Endothelial cell of umbilical vein (primary cell): ENCODE measurements around the gene SNX9. TPM values are rescaled to one million over a fixed set of nuclear protein-coding genes. Genes with fewer than 3 reads are reported as not detected.

Experiments
- Bru-seq: library from RNA; stranded (reverse); fragments of 400-500 nt; gene quantifications from one replicate; lab custom pipeline; 2021; lab: Mats Ljungman, UMichigan
- BruChase-seq, 2 experiments: library from RNA; stranded (reverse); fragments of 400-500 nt; gene quantifications; one replicate each; lab custom pipeline; 2021; lab: Mats Ljungman, UMichigan
- BruUV-seq: library from RNA; stranded (reverse); fragments of 400-500 nt; replicated peaks from 2 replicates; lab custom pipeline; 2021; lab: Mats Ljungman, UMichigan
- CTCF ChIA-PET: fragments of 300-600, 350-600 bp; sonication (Branson Sonifier 250); formaldehyde crosslinking; loops from one replicate; lab custom pipeline; 2021; ENCODE audit warnings: antibody characterized with exemption, inconsistent platforms; lab: Charles Lee
- POLR2A ChIA-PET: fragments of 300-600, 350-600 bp; sonication (Branson Sonifier 250); formaldehyde crosslinking; loops from one replicate; lab custom pipeline; 2021; ENCODE audit warnings: antibody characterized with exemption, inconsistent platforms; lab: Charles Lee
- DNase-seq: peaks from one replicate; pipeline ENCODE4 v3.0.0-alpha.2; 2011; ENCODE audit warnings: low read depth, low spot score
- FAIRE-seq: peaks from 2 replicates; lab custom pipeline; 2011; peaks lifted over from hg19 to GRCh38; lab: Jason Lieb, UNC
- H2AFZ ChIP-seq: 2 replicates; pipeline ENCODE4 v1.6.0; 2012; ENCODE audit warnings: low read depth, low read length, control low read depth, inconsistent platforms
- H3K27ac ChIP-seq: 2 replicates; pipeline ENCODE4 v1.5.1; 2011; ENCODE audit warnings: low read depth, mild to moderate bottlenecking, control low read depth, low read length, moderate library complexity; ENCODE audit not compliant: insufficient read depth
- H3K27me3 ChIP-seq, 2 experiments: 2 replicates each; pipeline versions ENCODE4 v1.6.0 to v1.6.1; 2011; ENCODE audit warnings: low read length in 2 of 2, mixed read lengths in 1 of 2; ENCODE audit not compliant: control insufficient read depth in 2 of 2, insufficient read depth in 2 of 2
- H3K36me3 ChIP-seq, 2 experiments: 2 replicates in 1 of 2; 3 replicates in 1 of 2; pipeline ENCODE4 v1.5.1; 2011; ENCODE audit warnings: low read length in 2 of 2, mild to moderate bottlenecking in 1 of 2, moderate library complexity in 1 of 2; ENCODE audit not compliant: control insufficient read depth in 2 of 2, insufficient read depth in 2 of 2; ENCODE audit errors: extremely low read depth in 1 of 2
- H3K4me1 ChIP-seq: 3 replicates; pipeline ENCODE4 v1.5.1; 2011; ENCODE audit warnings: mild to moderate bottlenecking, low read length; ENCODE audit not compliant: control insufficient read depth, insufficient read depth; ENCODE audit errors: extremely low read depth
- H3K4me2 ChIP-seq: 2 replicates; pipeline ENCODE4 v1.6.1; 2011; ENCODE audit warnings: low read length, control low read depth, mixed read lengths; ENCODE audit not compliant: insufficient read depth
- H3K4me3 ChIP-seq, 3 experiments: fragments of 200-600 bp in 1 of 3; sonication (generic), shearing (Covaris generic) in 1 of 3; replicated peaks in 1 of 3; 2 replicates each; pipeline ENCODE4 v1.5.1; 2011 to 2016; ENCODE audit warnings: control low read depth in 3 of 3, low read length in 3 of 3, mild to moderate bottlenecking in 2 of 3, inconsistent platforms in 1 of 3, low read depth in 1 of 3, moderate library complexity in 1 of 3; ENCODE audit not compliant: insufficient read depth in 1 of 3
- H3K79me2 ChIP-seq: 2 replicates; pipeline ENCODE4 v1.6.0; 2012; ENCODE audit warnings: low read length, inconsistent platforms; ENCODE audit not compliant: control insufficient read depth, insufficient read depth
- H3K9ac ChIP-seq: replicated peaks from 2 replicates; pipeline ENCODE3; 2011; ENCODE audit warnings: low read length, control low read depth; ENCODE audit not compliant: insufficient read depth; ENCODE audit errors: extremely low read depth
- H3K9me1 ChIP-seq: replicated peaks from 3 replicates; pipeline ENCODE4 v1.6.0; 2011; ENCODE audit warnings: mild to moderate bottlenecking, low read length; ENCODE audit not compliant: control insufficient read depth, insufficient read depth; ENCODE audit errors: extremely low read depth
- H3K9me3 ChIP-seq: replicated peaks from 2 replicates; pipeline ENCODE4 v1.5.1; 2012; ENCODE audit warnings: low read length, inconsistent platforms; ENCODE audit not compliant: control insufficient read depth, insufficient read depth
- H4K20me1 ChIP-seq: replicated peaks from 2 replicates; pipeline ENCODE3; 2011; ENCODE audit warnings: mild to moderate bottlenecking, low read length; ENCODE audit not compliant: control insufficient read depth, insufficient read depth; ENCODE audit errors: extremely low read depth
- EZH2 ChIP-seq: IDR thresholded peaks from 2 replicates; pipeline ENCODE4 v1.6.1; 2012; ENCODE audit warnings: borderline replicate concordance, low read depth, mild to moderate bottlenecking, moderate library complexity, low read length, inconsistent platforms; ENCODE audit not compliant: severe bottlenecking
- GATA2 ChIP-seq: IDR thresholded peaks from 2 replicates; pipeline ENCODE4 v1.7.0; 2011; ENCODE audit warnings: low read depth, mild to moderate bottlenecking, moderate library complexity, mixed read lengths, low read length; ENCODE audit not compliant: insufficient read length, insufficient read depth
- MAX ChIP-seq: IDR thresholded peaks from 2 replicates; pipeline ENCODE4 v1.6.1; 2011; ENCODE audit not compliant: insufficient read depth, insufficient read length
- POLR2A ChIP-seq: IDR thresholded peaks from 2 replicates; pipeline ENCODE4 v1.6.1; 2012; ENCODE audit warnings: low read depth, mild to moderate bottlenecking, control low read depth, low read length
- POLR2AphosphoS5 ChIP-seq: IDR thresholded peaks from 2 replicates; pipeline ENCODE4 v1.6.1; 2012; ENCODE audit warnings: low read depth, mild to moderate bottlenecking, control low read depth, low read length, moderate library complexity; ENCODE audit not compliant: insufficient read depth
- dilution Hi-C: fragments of 300-500 bp; cut with MboI; formaldehyde crosslinking; loops from one replicate; pipeline ENCODE4 v1.15.0; 2019; ENCODE audit warnings: low sequenced_read_pairs; ENCODE audit not compliant: extremely low pct_ligation_motif_present
- intact Hi-C: fragments of 100-400 bp; cut with micrococcal nuclease; formaldehyde crosslinking; loops from one replicate; pipeline ENCODE4 v1.10.0; 2022
- long read RNA-seq: library from polyadenylated mRNA; stranded (forward); transcript quantifications from one replicate; pipeline ENCODE4 v2.0.0, GENCODE V29; 2021
- polyA minus RNA-seq, 3 experiments: library from RNA; depleted of rRNA, polyadenylated mRNA; stranded (reverse); fragments of >200 nt; gene quantifications; 1 replicate in 1 of 3; 2 replicates in 2 of 3; pipeline ENCODE4 v1.2.3, GENCODE V29; 2011
- polyA plus RNA-seq, 4 experiments: library from polyadenylated mRNA; depleted of rRNA in 3 of 4; stranded (reverse) in 3 of 4; unstranded in 1 of 4; fragments of >200 nt; gene quantifications; 2 replicates each; pipeline versions ENCODE4 v1.2.1 to v1.2.3, GENCODE V29; 2011 to 2012; ENCODE audit warnings: missing spikeins in 1 of 4
- total RNA-seq: library from RNA; stranded (reverse); gene quantifications from 2 replicates; pipeline ENCODE4 v1.2.3, GENCODE V29; 2021

SNX9 gene
- total RNA-seq (51.4 and 54.5 TPM in 2 replicates), polyA plus RNA-seq (22.7 and 27.5 TPM in 2 replicates), polyA minus RNA-seq (27.5 and 29.1 TPM in 2 replicates), Bru-seq, nascent RNA (percentile 96 among the genes with signal in this experiment), BruChase-seq, experiment 1, labeled RNA remaining after a 6-hour chase (percentile 78 among the genes with signal in this experiment), BruChase-seq, experiment 2, labeled RNA remaining after a 2-hour chase (percentile 79 among the genes with signal in this experiment)
- 37.3 and 40.2 TPM in 2 replicates for polyA plus RNA-seq (2011; cell fraction: cytosol; rRNA removed)
- 54.5 and 56.3 TPM in 2 replicates for polyA plus RNA-seq (2011; cell fraction: nucleus; rRNA removed)
- polyA plus RNA-seq (2012): 32.2 and 32.5 TPM in 2 replicates
- 12.6 TPM for polyA minus RNA-seq (2011; cell fraction: cytosol; rRNA and poly(A)+ RNA removed)
- polyA minus RNA-seq (2011; cell fraction: nucleus; rRNA and poly(A)+ RNA removed): 25.7 and 25.8 TPM in 2 replicates
- long read RNA-seq, full-length matches to known transcripts: 139 of 179 reads
- long read RNA-seq, partial matches to known transcripts: 23 of 179 reads
- long read RNA-seq, other reads (novel, unspliced or antisense): 17 of 179 reads

DNA sequence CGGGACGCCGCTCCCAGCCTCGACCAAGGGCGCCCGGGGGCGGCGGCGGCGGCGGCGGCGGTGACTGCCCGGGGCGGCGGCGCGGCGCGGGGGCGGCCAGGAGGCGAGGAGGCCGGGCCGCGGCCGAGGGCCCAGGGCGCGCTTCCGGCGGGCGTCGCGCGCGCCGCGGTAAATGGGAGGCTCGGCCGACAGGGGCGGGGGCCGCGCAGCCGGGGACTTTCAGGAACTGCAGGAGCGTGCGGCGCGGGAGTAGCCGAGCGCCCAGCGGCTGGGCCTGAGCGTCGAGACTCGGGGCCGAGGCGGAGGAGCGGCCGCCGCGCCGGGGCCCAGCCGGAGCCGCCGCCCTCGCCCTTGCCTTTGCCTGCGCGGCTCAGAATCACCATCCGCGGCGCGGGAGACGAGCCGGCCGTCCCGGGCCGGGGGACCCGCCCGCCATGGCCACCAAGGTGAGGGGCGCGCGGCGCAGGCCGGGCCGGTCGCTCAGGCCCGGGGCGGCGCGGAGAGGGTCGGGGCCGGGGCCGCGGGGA is at the start of gene SNX9:
SNX9 (plus strand) TSS at position 246 of the 527 bp plus-strand sequence; CDS start at position 435, 189 bp downstream.
- no peaks in the 10 kb centered on the region for H3K27me3 ChIP-seq
- H4K20me1 ChIP-seq: peaks cover 5% of the 10 kb centered on the region
- peak within 1 kb of the TSS; percentile 98 for H3K9ac ChIP-seq
- dilution Hi-C loops (no loop called here), intact Hi-C loops (loop anchor here (1.0 to 5.0 kb wide), 2 partner anchors 67 to 244 kb away; no protein-coding TSS in a partner anchor)
- no peaks in the 10 kb centered on the region for H3K9me1 ChIP-seq
- H3K36me3 ChIP-seq: no peaks in the 10 kb centered on the region
- ChIA-PET POLR2A (no interaction called here), CTCF (interaction anchor here (1.6 to 2.2 kb wide), 2 partner anchors 50 to 66 kb away, joined by 4 to 11 read pairs; no protein-coding TSS in a partner anchor)
- FAIRE-seq: no peak
- peak within 1 kb of the TSS; percentile 97 for H3K4me2 ChIP-seq
- peaks cover 32% of the 10 kb centered on the region for H3K4me1 ChIP-seq
- H3K4me3 ChIP-seq: peak within 1 kb of the TSS; percentile 50 to 99 (median 89)
- TF ChIP-seq POLR2AphosphoS5 (peak; percentile 32), MAX (peak; percentile 22), EZH2 (no peak), POLR2A (peak; percentile 55), GATA2 (no peak)
- peak; percentile 65 for DNase-seq
- H3K79me2 ChIP-seq: peaks cover 37% of the 10 kb centered on the region
- BruUV-seq: no TSS peak
- no peaks in the 10 kb centered on the region for H3K9me3 ChIP-seq
- H3K27ac ChIP-seq: peak within 1 kb of the TSS; percentile 86
- peak within 1 kb of the TSS; percentile 77 for H2AFZ ChIP-seq
